ENCODE data around the gene CCNE1. TPM values are rescaled to one million over a fixed set of nuclear protein-coding genes. Genes with fewer than 3 reads are reported as not detected.

The CCNE1 gene
- total RNA-seq, 2 experiments from 2014 or later = 24.5 to 25.7 TPM

- ATAC-seq (no peak), DNase-seq (no peak)
- Mint-ChIP-seq H3K9me3 (no peaks in the 10 kb centered on the region), H3K27ac (no peak overlapping the region), H3K27me3 (no peaks in the 10 kb centered on the region), H3K36me3 (ENCODE audit: low read depth) (no peaks in the 10 kb centered on the region), H3K4me1 (ENCODE audit: low read depth) (no peaks in the 10 kb centered on the region), H3K4me3 (no peak overlapping the region)
- no peak for TF ChIP-seq CTCF (IDR thresholded peaks at IDR 0.05)
- intact Hi-C loops (cut with micrococcal nuclease) = loop anchor here (10.0 kb wide), 1 partner anchor 108 kb away; no protein-coding TSS in a partner anchor
- ChIA-PET CTCF (interaction anchor here (0.8 to 2.6 kb wide), 2 partner anchors 91 to 107 kb away, joined by 3 to 8 read pairs; no protein-coding TSS in a partner anchor), POLR2A (no interaction called here)
Measured at GRCh38 chr19:29767039-29767735, 44.6 kb upstream of the CCNE1 start.

- Mint-ChIP-seq H3K9me3 (no peaks in the 10 kb centered on the region), H3K27me3 (peaks cover 1% of the 10 kb centered on the region), H3K27ac (no peak overlapping the region), H3K4me3 (no peak overlapping the region), H3K4me1 (ENCODE audit: low read depth) (no peaks in the 10 kb centered on the region), H3K36me3 (ENCODE audit: low read depth) (no peaks in the 10 kb centered on the region)
- ATAC-seq (no peak), DNase-seq (no peak)
- TF ChIP-seq CTCF (IDR thresholded peaks at IDR 0.05) = no peak
- intact Hi-C loops (cut with micrococcal nuclease) = loop anchor here (10.0 kb wide), 1 partner anchor 107 kb away; no protein-coding TSS in a partner anchor
- ChIA-PET POLR2A (no interaction called here), CTCF (interaction anchor here (1.1 to 2.6 kb wide), 3 partner anchors 9 to 105 kb away, joined by 3 to 8 read pairs (median 8); no protein-coding TSS in a partner anchor)
Measured at GRCh38 chr19:29768166-29768565, 43.6 kb upstream of the CCNE1 start.

GRCh38 chr19:29769997-29770396, 41.8 kb upstream of the CCNE1 start:
- no peak for TF ChIP-seq CTCF (IDR thresholded peaks at IDR 0.05)
- H3K4me1 Mint-ChIP-seq (ENCODE audit: low read depth) = no peaks in the 10 kb centered on the region
- DNase-seq (no peak), ATAC-seq (no peak)
- CTCF ChIA-PET = interaction anchor here (1.8 to 4.3 kb wide), 5 partner anchors 9 to 105 kb away, joined by 5 to 33 read pairs (median 10); no protein-coding TSS in a partner anchor
- H3K9me3 Mint-ChIP-seq = no peaks in the 10 kb centered on the region
- intact Hi-C loops (cut with micrococcal nuclease) = loop anchor here (10.0 kb wide), 1 partner anchor 105 kb away; no protein-coding TSS in a partner anchor
- peaks cover 2% of the 10 kb centered on the region for H3K27me3 Mint-ChIP-seq
- H3K27ac Mint-ChIP-seq = no peak overlapping the region
- H3K36me3 Mint-ChIP-seq (ENCODE audit: low read depth) = no peaks in the 10 kb centered on the region
- POLR2A ChIA-PET = no interaction called here
- no peak overlapping the region for H3K4me3 Mint-ChIP-seq

- no peaks in the 10 kb centered on the region for H3K9me3 Mint-ChIP-seq
- peaks cover 2% of the 10 kb centered on the region for H3K27me3 Mint-ChIP-seq
- DNase-seq (peak; percentile 38), ATAC-seq (peak; percentile 53)
- ChIA-PET CTCF (interaction anchor here (1.4 to 4.3 kb wide), 6 partner anchors 9 to 104 kb away, joined by 5 to 33 read pairs (median 12); no protein-coding TSS in a partner anchor), POLR2A (no interaction called here)
- H3K36me3 Mint-ChIP-seq (ENCODE audit: low read depth) = no peaks in the 10 kb centered on the region
- intact Hi-C loops (cut with micrococcal nuclease) = no loop called here
- no peak for TF ChIP-seq CTCF (IDR thresholded peaks at IDR 0.05)
- H3K4me1 Mint-ChIP-seq (ENCODE audit: low read depth) = no peaks in the 10 kb centered on the region
- no peak overlapping the region for H3K4me3 Mint-ChIP-seq
- H3K27ac Mint-ChIP-seq = no peak overlapping the region
Measured at GRCh38 chr19:29770648-29771047, 41.1 kb upstream of the CCNE1 start.

Data from activated CD8-positive, alpha-beta T cell treated with anti-CD3 and anti-CD28 coated beads for 36 hours (primary cell).